Tongue (tissue), 2 donors: ENCODE data around the gene TRAPPC11. TPM values are rescaled to one million over a fixed set of nuclear protein-coding genes. Genes with fewer than 3 reads are reported as not detected.
"Not testable (repeated sequence)": the region's sequence is repeated elsewhere in the genome, so short reads cannot be mapped to it uniquely, and the experiment has no call there.

ENCODE experiments used
- DNase-seq: peaks from one replicate; pipeline ENCODE4 v3.0.0-alpha.2; 2015
- total RNA-seq: library from RNA; depleted of rRNA; stranded (reverse); fragments of >200 nt; gene quantifications from one replicate; pipeline ENCODE4 v1.2.3, GENCODE V29; 2014

Gene TRAPPC11
- total RNA-seq, 1 donor from 2014 or later: 68.3 TPM

DNA sequence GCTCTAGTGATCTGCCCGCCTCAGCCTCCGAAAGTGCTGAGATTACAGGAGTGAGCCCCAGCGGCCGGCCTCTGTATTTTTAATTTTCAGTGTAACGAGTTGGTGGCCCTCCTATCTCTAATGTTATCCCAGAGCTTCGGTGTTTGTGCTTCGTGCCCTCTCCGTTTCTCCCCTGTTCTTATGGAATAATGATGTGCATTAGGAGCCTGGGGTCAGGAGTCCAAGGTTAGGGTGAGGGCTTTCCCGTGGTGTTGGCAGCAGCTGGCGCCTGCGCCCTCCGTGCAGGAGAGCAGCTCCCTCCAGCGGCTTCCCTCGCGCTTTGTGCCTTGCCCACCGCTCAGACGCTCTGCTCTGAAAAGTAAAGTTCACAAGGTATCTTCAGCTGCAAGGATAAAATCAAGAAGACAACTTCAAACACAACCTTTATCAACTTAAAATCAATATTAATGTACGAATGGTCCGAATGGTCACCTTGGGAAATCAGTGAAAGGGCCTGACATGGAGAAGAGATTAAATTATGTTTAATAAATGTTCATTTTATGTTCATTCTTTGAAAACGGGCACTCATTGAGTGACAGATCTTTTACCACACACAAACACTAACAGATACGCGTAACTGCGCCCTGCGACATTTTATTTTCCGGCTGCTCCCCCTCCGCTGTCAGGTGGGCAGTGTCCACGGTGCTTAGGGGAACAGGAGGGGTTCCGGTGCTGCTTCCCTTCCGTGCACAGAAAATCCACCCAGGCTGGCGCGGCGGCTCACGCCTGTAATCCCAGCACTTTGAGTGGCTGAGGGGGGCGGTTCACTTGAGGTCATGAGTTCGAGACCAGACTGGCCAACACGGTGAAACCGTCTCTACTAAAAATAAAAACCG, 62.4 kb downstream of the TRAPPC11 start:
- peak; percentile 57 for DNase-seq

GRCh38 chr4:183722731-183723560, 63.9 kb downstream of the TRAPPC11 start:
- peak; percentile 63 for DNase-seq

GRCh38 chr4:183723561-183724228, 64.6 kb downstream of the TRAPPC11 start:
- no peak for DNase-seq

GRCh38 chr4:183725585-183725984, 66.5 kb downstream of the TRAPPC11 start:
- not testable (repeated sequence) for DNase-seq

GRCh38 chr4:183727482-183727881, 68.4 kb downstream of the TRAPPC11 start:
- DNase-seq: no peak

DNA sequence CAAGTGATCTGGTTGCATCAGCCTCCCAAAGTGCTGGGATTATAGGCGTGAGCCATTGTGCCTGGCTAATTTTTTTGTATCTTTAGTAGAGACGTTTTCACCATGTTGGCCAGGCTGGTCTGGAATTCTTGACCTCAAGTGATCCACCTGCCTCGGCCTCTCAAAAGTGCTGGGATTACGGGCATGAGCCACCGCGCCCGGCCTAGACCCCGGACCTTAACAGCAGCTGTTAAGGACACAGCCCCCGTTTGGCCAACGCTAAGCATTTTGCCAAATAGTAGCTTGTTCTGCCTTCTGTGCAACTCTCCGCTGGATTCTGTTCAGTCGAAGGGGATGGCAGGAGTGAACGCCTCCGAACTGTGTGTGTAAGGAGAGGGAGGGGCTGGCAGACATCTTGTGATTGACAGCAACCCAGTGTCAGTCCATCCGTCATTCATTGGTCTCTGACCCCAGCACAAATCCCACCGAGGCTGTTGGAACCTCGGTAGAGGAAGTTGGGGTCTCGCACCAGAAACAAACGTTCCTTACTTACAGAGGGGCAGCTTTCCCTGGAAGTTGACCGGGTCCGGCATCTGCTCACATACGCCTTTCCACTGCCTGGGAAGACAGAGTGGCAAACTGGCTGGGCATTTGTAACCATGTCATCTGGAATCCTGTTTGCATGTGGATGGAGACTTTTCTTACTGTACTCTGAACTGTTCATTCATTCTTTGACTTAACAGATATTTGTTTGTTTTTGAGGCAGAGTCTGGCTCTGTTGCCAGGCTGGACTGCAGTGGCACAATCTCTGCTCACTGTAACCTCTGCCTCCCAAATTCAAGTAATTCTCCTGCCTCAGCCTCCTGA, 69.4 kb downstream of the TRAPPC11 start:
- no peak for DNase-seq

- DNase-seq: no peak
Observed at GRCh38 chr4:183729069-183729406, 69.9 kb downstream of the TRAPPC11 start.

DNA sequence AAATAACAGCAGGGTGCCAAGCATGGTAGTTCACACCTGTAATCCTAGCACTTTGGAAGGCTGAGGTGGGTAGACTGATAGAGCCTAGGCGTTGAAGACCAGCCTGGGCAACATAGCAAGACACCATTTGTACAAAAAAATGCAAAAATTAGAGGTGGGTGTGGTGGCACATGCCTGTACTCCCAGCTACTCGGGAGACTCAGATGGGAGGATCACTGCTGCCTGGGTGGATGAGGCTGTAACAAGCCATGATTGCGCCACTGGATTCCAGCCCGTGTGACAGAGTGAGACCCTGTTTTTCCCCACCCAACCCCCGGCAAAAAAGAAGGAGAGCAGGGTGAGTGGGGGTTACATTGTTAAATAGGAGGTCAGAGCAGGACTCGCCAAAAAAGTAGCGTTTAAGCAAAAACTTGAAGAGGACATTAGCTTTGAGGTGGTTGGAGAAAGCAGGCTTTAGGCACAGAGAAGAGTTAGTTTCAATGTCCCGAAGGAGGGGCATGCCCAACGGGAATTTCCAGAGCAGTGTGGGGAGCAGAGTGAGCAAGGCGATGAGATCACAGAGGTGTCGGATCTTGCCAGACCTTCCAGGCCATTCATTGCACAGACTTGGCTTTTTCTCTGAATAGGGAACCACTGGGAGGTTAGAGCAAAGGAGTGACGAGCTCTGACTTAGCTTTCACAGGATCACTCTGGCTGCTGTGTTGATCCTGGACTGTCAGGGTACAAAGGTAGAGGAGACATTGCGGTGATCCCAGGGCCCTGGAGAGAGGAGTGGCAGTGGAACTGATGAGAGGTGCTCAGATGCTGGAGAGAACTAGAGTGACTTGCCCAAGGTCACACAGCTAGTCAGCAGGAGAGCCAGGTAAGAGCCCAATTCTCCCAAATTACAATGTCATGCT, 70.6 kb downstream of the TRAPPC11 start:
- DNase-seq: peak; percentile 16

DNA sequence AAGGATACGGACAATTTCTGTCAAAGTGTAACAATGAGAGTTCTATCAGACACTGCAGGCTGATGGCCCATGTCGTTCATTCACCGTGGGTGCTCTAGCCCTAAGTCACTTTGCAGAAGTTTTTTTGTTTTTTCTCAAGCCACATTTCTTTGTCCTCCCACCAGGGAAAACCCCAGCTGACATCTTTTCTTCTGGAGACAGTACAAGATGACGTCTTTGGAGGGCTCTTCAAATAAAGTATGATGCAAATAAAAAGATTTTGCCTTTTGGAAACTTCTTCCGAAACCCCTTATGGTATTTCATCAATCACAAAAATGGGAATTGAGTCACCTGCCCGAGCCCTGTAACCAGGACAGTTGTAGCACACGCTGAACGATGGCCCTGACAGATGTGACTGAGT, 73.2 kb downstream of the TRAPPC11 start:
- DNase-seq: no peak

GRCh38 chr4:183733181-183733580, 74.1 kb downstream of the TRAPPC11 start:
- DNase-seq: no peak

- no peak for DNase-seq
Observed at GRCh38 chr4:183738081-183738673, 79.1 kb downstream of the TRAPPC11 start.

GRCh38 chr4:183738961-183739360, 79.9 kb downstream of the TRAPPC11 start:
- DNase-seq: no peak

DNA sequence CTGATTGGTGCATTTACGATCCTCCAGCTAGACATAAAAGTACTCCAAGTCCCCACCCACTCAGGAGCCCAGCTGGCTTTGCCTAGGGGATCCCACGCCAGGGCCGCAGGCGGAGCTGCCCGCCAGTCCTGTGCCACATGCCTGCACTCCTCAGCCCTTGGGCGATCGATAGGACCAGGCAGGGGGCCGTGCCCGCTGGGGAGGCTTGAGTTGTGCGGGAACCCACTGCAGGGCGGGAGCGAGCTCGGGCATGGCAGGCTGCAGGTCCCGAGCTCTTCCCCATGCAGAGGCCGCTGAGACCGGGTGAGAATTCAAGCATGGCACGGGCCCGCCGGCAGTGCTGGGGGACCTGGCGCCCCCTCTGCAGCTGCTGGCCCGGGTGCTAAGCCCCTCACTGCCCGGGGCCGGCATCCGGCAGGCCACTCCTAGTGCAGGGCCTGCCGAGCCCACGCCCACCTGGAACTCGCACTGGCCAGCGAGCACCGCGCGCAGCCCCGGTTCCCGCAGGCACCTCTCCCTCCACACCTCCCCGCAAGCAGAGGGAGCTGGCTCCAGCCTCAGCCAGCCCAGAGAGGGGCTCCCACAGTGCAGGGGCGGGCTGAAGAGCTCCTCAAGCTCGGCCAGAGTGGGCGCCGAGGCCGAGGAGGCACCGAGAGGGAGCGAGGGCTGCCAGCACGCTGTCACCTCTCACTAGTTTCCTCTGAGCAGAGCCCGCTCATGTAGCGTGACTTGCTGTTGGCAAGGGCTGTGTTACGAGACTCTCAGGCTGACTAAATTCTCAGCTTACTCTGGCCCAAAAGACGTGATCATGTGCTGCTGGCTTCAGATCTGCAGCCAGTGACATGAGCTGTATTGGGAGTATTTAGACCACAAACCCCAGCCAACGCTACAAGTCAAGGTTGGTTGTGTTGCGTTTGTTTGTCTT, 87.5 kb downstream of the TRAPPC11 start:
- DNase-seq: peak; percentile 83

- DNase-seq: no peak
Observed at GRCh38 chr4:183747380-183747779, 88.3 kb downstream of the TRAPPC11 start.

- DNase-seq: peak; percentile 87
Observed at GRCh38 chr4:183747931-183748670, 89.0 kb downstream of the TRAPPC11 start.

- no peak for DNase-seq
Observed at GRCh38 chr4:183751106-183751505, 92.0 kb downstream of the TRAPPC11 start.

DNA sequence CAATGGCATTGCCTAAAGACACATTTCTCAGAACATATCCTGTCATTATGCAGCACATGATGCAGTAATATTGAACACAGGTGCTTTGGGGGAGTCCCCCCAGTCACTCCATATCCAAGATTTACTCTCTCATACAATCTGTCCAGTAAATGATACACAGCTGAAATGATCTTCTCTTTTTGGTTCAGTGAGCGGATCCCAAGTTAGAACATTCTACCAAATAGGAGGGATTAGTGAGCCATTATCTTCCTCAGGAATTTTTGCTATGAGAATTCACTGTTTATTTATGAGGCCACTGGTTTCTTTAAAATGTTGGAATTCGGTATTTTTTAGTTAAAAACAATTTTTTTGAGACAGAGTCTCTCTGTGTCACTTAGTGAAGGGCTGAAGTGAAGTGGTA, 96.5 kb downstream of the TRAPPC11 start:
- DNase-seq: no peak

DNA sequence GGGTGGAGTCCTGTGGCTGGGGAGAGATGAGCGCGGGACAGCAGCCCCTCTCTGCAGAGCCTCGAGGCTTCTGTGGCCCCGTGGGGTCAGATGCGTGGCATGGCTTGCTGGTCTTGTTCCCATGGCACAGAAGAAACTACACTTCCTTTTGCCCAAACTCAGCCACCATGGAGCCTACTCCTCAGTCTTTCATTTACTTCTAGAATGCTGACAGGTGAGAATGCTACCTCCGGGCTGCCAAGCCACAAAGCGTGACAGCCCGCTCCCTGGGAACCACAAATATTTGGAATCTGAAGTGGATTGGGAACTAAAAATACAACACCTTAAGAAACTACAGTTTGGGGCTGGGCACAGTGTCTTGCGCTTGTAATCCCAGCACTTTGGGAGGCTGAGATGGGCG, 98.0 kb downstream of the TRAPPC11 start:
- DNase-seq: no peak
